Neural progenitor cell (in vitro differentiated cells): ENCODE measurements around the gene SCN10A. TPM values are rescaled to one million over a fixed set of nuclear protein-coding genes. Genes with fewer than 3 reads are reported as not detected.

Source experiments
- DNase-seq: peaks from one replicate; pipeline ENCODE4 v3.0.0-alpha.2; 2016; ENCODE audit warnings: low spot score
- H2AFZ ChIP-seq: fragments of 200-600 bp; sonication (generic); replicated peaks from 2 replicates; pipeline ENCODE4 v1.6.1; 2016; ENCODE audit warnings: antibody characterized with exemption
- H3F3A ChIP-seq: fragments of 200-600 bp; sonication (generic); 2 replicates; pipeline ENCODE4 v1.6.1; 2016; ENCODE audit warnings: antibody characterized with exemption, low read depth
- H3K27ac ChIP-seq: fragments of 200-600 bp; sonication (generic); 2 replicates; pipeline ENCODE4 v1.5.1; 2016; ENCODE audit warnings: mild to moderate bottlenecking
- H3K27me3 ChIP-seq: fragments of 200-600 bp; sonication (generic); 2 replicates; pipeline ENCODE4 v1.6.1; 2016; ENCODE audit warnings: mild to moderate bottlenecking, moderate library complexity
- H3K36me3 ChIP-seq: fragments of 200-600 bp; sonication (generic); 2 replicates; pipeline ENCODE4 v1.5.1; 2016
- H3K4me1 ChIP-seq: fragments of 200-600 bp; sonication (generic); 2 replicates; pipeline ENCODE4 v1.6.1; 2016; ENCODE audit warnings: mixed run types
- H3K4me2 ChIP-seq: fragments of 200-600 bp; sonication (generic); 2 replicates; pipeline ENCODE4 v1.6.1; 2016
- H3K4me3 ChIP-seq: fragments of 200-600 bp; sonication (generic); 2 replicates; pipeline ENCODE4 v1.5.1; 2016
- H3K79me2 ChIP-seq: fragments of 200-600 bp; sonication (generic); 2 replicates; pipeline ENCODE4 v1.6.1; 2016; ENCODE audit warnings: low read depth
- H3K9ac ChIP-seq: fragments of 200-600 bp; sonication (generic); 2 replicates; pipeline ENCODE4 v1.6.1; 2016
- H3K9me3 ChIP-seq: fragments of 200-600 bp; sonication (generic); 2 replicates; pipeline ENCODE4 v1.5.1; 2016; ENCODE audit warnings: low read depth
- H4K20me1 ChIP-seq: fragments of 200-600 bp; sonication (generic); 2 replicates; pipeline ENCODE4 v1.6.1; 2016; ENCODE audit warnings: low read depth
- H3K27ac Mint-ChIP-seq: 3 replicates; pipeline ENCODE4 v1.8.0; 2021; ENCODE audit warnings: mixed read lengths
- H3K27me3 Mint-ChIP-seq: 2 replicates; pipeline ENCODE4 v1.8.0; 2022; ENCODE audit warnings: low read depth, mild to moderate bottlenecking, inconsistent platforms, moderate library complexity, mixed read lengths; ENCODE audit not compliant: insufficient read depth
- H3K36me3 Mint-ChIP-seq: 3 replicates; pipeline ENCODE4 v1.8.0; 2021; ENCODE audit warnings: mixed read lengths
- H3K4me1 Mint-ChIP-seq: 3 replicates; pipeline ENCODE4 v1.8.0; 2021; ENCODE audit warnings: mixed read lengths
- H3K4me3 Mint-ChIP-seq: 3 replicates; pipeline ENCODE4 v1.8.0; 2021; ENCODE audit warnings: mild to moderate bottlenecking, moderate library complexity, mixed read lengths
- H3K9me3 Mint-ChIP-seq: 3 replicates; pipeline ENCODE4 v1.8.0; 2020; ENCODE audit warnings: mixed read lengths
- CTCF ChIP-seq: fragments of 200-600 bp; sonication (generic); IDR thresholded peaks from 2 replicates; pipeline ENCODE4 v1.5.1; 2017; ENCODE audit warnings: antibody characterized with exemption, mild to moderate bottlenecking
- EZH2 ChIP-seq: fragments of 200-600 bp; sonication (generic); IDR thresholded peaks from 2 replicates; pipeline ENCODE4 v1.6.1; 2017; ENCODE audit warnings: antibody characterized with exemption, mild to moderate bottlenecking, moderate library complexity
- EZH2phosphoT487 ChIP-seq: fragments of 200-600 bp; sonication (generic); IDR thresholded peaks from 2 replicates; pipeline ENCODE4 v1.6.1; 2017; ENCODE audit warnings: antibody characterized with exemption
- total RNA-seq: library from RNA; depleted of rRNA; stranded (reverse); fragments of >200 nt; gene quantifications from 2 replicates; pipeline ENCODE4 v1.2.3, GENCODE V29; 2015; ENCODE audit warnings: low replicate concordance

Gene SCN10A
- total RNA-seq, 1 donor from 2014 or later: not detected

- Histone ChIP-seq H3K4me1 (no peaks in the 10 kb centered on the region), H2AFZ (no peak overlapping the region), H3K4me2 (no peak overlapping the region), H3K9me3 (no peaks in the 10 kb centered on the region), H3K27me3 (no peaks in the 10 kb centered on the region), H3K79me2 (no peaks in the 10 kb centered on the region), H4K20me1 (no peaks in the 10 kb centered on the region), H3F3A (no peaks in the 10 kb centered on the region), H3K27ac (no peak overlapping the region), H3K4me3 (no peak overlapping the region), H3K36me3 (no peaks in the 10 kb centered on the region), H3K9ac (no peak overlapping the region)
- Mint-ChIP-seq H3K27ac (no peak overlapping the region), H3K4me1 (no peaks in the 10 kb centered on the region), H3K27me3 (no peaks in the 10 kb centered on the region), H3K4me3 (no peak overlapping the region), H3K9me3 (no peaks in the 10 kb centered on the region), H3K36me3 (no peaks in the 10 kb centered on the region)
- TF ChIP-seq EZH2 (no peak), EZH2phosphoT487 (no peak), CTCF (no peak)
- DNase-seq: no peak
Observed at GRCh38 chr3:38739396-38739689, 76.7 kb downstream of the SCN10A start.

GRCh38 chr3:38738630-38739395 lies 77.2 kb downstream of the SCN10A start:
- no peak overlapping the region for H3K4me2 ChIP-seq
- Mint-ChIP-seq H3K4me3 (no peak overlapping the region), H3K27ac (no peak overlapping the region), H3K9me3 (no peaks in the 10 kb centered on the region), H3K4me1 (no peaks in the 10 kb centered on the region), H3K27me3 (peaks cover 2% of the 10 kb centered on the region), H3K36me3 (no peaks in the 10 kb centered on the region)
- H4K20me1 ChIP-seq: no peaks in the 10 kb centered on the region
- H3K4me1 ChIP-seq: no peaks in the 10 kb centered on the region
- H3F3A ChIP-seq: no peaks in the 10 kb centered on the region
- TF ChIP-seq CTCF (peak; percentile 94), EZH2 (no peak)
- no peaks in the 10 kb centered on the region for H3K9me3 ChIP-seq
- no peak overlapping the region for H3K4me3 ChIP-seq
- no peak overlapping the region for H3K27ac ChIP-seq
- no peaks in the 10 kb centered on the region for H3K79me2 ChIP-seq
- no peaks in the 10 kb centered on the region for H3K36me3 ChIP-seq
- H3K9ac ChIP-seq: no peak overlapping the region
- no peaks in the 10 kb centered on the region for H3K27me3 ChIP-seq
- DNase-seq: peak; percentile 87
- H2AFZ ChIP-seq: no peak overlapping the region

- Histone ChIP-seq H2AFZ (no peak overlapping the region), H3K9ac (no peak overlapping the region), H3K36me3 (no peaks in the 10 kb centered on the region), H3K79me2 (no peaks in the 10 kb centered on the region), H3K27me3 (no peaks in the 10 kb centered on the region), H3K4me2 (no peak overlapping the region), H3F3A (no peaks in the 10 kb centered on the region), H4K20me1 (no peaks in the 10 kb centered on the region), H3K4me3 (no peak overlapping the region), H3K27ac (no peak overlapping the region), H3K4me1 (no peaks in the 10 kb centered on the region), H3K9me3 (no peaks in the 10 kb centered on the region)
- H3K27ac Mint-ChIP-seq: no peak overlapping the region
- H3K27me3 Mint-ChIP-seq: peaks cover 7% of the 10 kb centered on the region
- no peak overlapping the region for H3K4me3 Mint-ChIP-seq
- H3K4me1 Mint-ChIP-seq: no peaks in the 10 kb centered on the region
- no peak for DNase-seq
- H3K9me3 Mint-ChIP-seq: no peaks in the 10 kb centered on the region
- no peaks in the 10 kb centered on the region for H3K36me3 Mint-ChIP-seq
- TF ChIP-seq EZH2phosphoT487 (no peak), CTCF (no peak), EZH2 (no peak)
Observed at GRCh38 chr3:38731522-38731921, 84.5 kb downstream of the SCN10A start.
